Measurements from ENCODE around the gene TNFAIP8L3. TPM values are rescaled to one million over a fixed set of nuclear protein-coding genes. Genes with fewer than 3 reads are reported as not detected.

Gene TNFAIP8L3
- total and polyA plus RNA-seq, 2 of the 4 experiments (the other 2 are of a cell fraction) = 0.29 to 0.90 TPM

DNA sequence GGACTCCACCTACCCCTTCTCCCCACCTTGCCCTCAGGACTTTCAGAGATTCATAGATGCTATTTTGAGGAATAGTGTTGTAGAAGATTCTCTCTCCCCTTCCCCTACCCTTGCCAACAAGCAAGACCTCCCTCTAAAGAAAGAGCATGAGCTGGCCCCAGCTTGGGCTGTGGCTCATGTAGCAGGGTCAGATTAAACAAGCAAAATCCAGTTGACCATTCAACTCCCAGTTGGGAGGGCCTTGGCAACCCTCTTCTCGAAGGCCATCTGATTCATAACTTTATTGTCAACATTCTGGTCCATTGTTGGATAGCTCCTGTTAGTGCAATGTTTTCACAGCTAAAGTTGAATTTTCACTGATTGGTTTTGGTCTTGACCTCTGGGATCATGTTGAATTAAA, 41.1 kb downstream of the TNFAIP8L3 start:
- no peak for DNase-seq
- H3K36me3 ChIP-seq (ENCODE audit: control insufficient read depth, insufficient read depth, low read length) = no peaks in the 10 kb centered on the region
- no peaks in the 10 kb centered on the region for H3K79me1 ChIP-seq (ENCODE audit: low read depth in 1 of 2, low read length in 2 of 2)
- no peaks in the 10 kb centered on the region; the same call in 1 of the 2 replicates for H3K9me1 ChIP-seq (ENCODE audit: insufficient read depth, low read length)
- no peak overlapping the region for H3K9ac ChIP-seq (ENCODE audit: low read depth, low read length)
- no peak overlapping the region for H2AK9ac ChIP-seq (replicated peaks; ENCODE audit: low read depth, low read length, poor library complexity)
- H3K18ac ChIP-seq (ENCODE audit: low read depth, low read length) = no peak overlapping the region
- H3K4ac ChIP-seq (ENCODE audit: low read depth, low read length) = no peak overlapping the region
- intact Hi-C loops (cut with micrococcal nuclease) = no loop called here
- H4K91ac ChIP-seq (ENCODE audit: insufficient read depth, low read depth, low read length) = no peak overlapping the region
- no peak overlapping the region for H2BK120ac ChIP-seq (ENCODE audit: low read depth, low read length)
- WGBS, 2 experiments (ENCODE audit: extremely low coverage in 2 of 2, insufficient read length in 1 of 2) = no CpG with 5 or more reads among the region's 1 CpG
- H4K8ac ChIP-seq (ENCODE audit: low read depth in 2 of 2, low read length in 2 of 2) = no peak overlapping the region
- H3K9me3 ChIP-seq (ENCODE audit: control insufficient read depth, insufficient read depth, low read length) = no peaks in the 10 kb centered on the region
- H2AK5ac ChIP-seq (ENCODE audit: low read depth, low read length) = no peak overlapping the region
- no peak overlapping the region for H3K23ac ChIP-seq (ENCODE audit: low read depth, low read length)
- CTCF ChIA-PET = interaction anchor here (1.0 kb wide), 1 partner anchor 9 kb away, joined by 3 read pairs; no protein-coding TSS in a partner anchor
- H2BK5ac ChIP-seq (ENCODE audit: low read depth, low read length, poor library complexity, severe bottlenecking) = no peak overlapping the region
- no peaks in the 10 kb centered on the region for H4K20me1 ChIP-seq (ENCODE audit: insufficient read depth, low read length)
- no peak overlapping the region for H3K27ac ChIP-seq (ENCODE audit: insufficient read depth, low read length)
- H3K4me1 ChIP-seq (ENCODE audit: control insufficient read depth, insufficient read depth, low read length) = no peaks in the 10 kb centered on the region
- no peak overlapping the region for H3K4me3 ChIP-seq (ENCODE audit: insufficient read depth, low read depth, low read length)
- no peak overlapping the region for H3K4me2 ChIP-seq (ENCODE audit: low read depth, low read length)
- no peak overlapping the region for H3K56ac ChIP-seq (ENCODE audit: extremely low read depth, insufficient read depth, low read length)
- dilution Hi-C loops (cut with HindIII; ENCODE audit: low sequenced_read_pairs, unreplicated experiment) = no loop called here
- BruUV-seq (replicated peaks) = no TSS peak
- no peak for ATAC-seq (ENCODE audit: low read depth)
- no peak overlapping the region for H2AFZ ChIP-seq (replicated peaks; ENCODE audit: low read length, poor library complexity)
- in situ Hi-C loops (cut with MboI; ENCODE audit: low sequenced_read_pairs) = no loop called here
- no peak overlapping the region for H2BK15ac ChIP-seq (ENCODE audit: low read depth, low read length)
- H4K5ac ChIP-seq (ENCODE audit: low read depth, low read length) = no peak overlapping the region
- H2BK20ac ChIP-seq (ENCODE audit: low read depth, low read length) = no peak overlapping the region
- no peak overlapping the region for H3K14ac ChIP-seq (replicated peaks; ENCODE audit: low read depth, low read length)
- no peak for TF ChIP-seq NFE2L2 (IDR thresholded peaks at IDR 0.05; ENCODE audit: low read depth, low read length)
- TF ChIP-seq POLR2A (IDR thresholded peaks at IDR 0.05; ENCODE audit: low read depth, low read length) = no peak
- TF ChIP-seq FOS (IDR thresholded peaks at IDR 0.05; ENCODE audit: low read depth, low read length) = no peak
- TF ChIP-seq, protein P1, sequence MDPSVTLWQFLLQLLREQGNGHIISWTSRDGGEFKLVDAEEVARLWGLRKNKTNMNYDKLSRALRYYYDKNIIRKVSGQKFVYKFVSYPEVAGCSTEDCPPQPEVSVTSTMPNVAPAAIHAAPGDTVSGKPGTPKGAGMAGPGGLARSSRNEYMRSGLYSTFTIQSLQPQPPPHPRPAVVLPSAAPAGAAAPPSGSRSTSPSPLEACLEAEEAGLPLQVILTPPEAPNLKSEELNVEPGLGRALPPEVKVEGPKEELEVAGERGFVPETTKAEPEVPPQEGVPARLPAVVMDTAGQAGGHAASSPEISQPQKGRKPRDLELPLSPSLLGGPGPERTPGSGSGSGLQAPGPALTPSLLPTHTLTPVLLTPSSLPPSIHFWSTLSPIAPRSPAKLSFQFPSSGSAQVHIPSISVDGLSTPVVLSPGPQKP (IDR thresholded peaks at IDR 0.05; ENCODE audit: borderline replicate concordance, low read depth, low read length) = no peak
- no peak for TF ChIP-seq MAZ (IDR thresholded peaks at IDR 0.05; ENCODE audit: borderline replicate concordance, low read depth, low read length)
- no peak for TF ChIP-seq RAD21 (IDR thresholded peaks at IDR 0.05; ENCODE audit: low read length)
- no peak for TF ChIP-seq CHD1 (IDR thresholded peaks at IDR 0.05; ENCODE audit: low read depth, low read length)
- TF ChIP-seq MAFK (IDR thresholded peaks at IDR 0.05; ENCODE audit: low read depth, low read length) = no peak
- TF ChIP-seq, protein P2, sequence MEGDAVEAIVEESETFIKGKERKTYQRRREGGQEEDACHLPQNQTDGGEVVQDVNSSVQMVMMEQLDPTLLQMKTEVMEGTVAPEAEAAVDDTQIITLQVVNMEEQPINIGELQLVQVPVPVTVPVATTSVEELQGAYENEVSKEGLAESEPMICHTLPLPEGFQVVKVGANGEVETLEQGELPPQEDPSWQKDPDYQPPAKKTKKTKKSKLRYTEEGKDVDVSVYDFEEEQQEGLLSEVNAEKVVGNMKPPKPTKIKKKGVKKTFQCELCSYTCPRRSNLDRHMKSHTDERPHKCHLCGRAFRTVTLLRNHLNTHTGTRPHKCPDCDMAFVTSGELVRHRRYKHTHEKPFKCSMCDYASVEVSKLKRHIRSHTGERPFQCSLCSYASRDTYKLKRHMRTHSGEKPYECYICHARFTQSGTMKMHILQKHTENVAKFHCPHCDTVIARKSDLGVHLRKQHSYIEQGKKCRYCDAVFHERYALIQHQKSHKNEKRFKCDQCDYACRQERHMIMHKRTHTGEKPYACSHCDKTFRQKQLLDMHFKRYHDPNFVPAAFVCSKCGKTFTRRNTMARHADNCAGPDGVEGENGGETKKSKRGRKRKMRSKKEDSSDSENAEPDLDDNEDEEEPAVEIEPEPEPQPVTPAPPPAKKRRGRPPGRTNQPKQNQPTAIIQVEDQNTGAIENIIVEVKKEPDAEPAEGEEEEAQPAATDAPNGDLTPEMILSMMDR (conservative IDR thresholded peaks at IDR 0.05; ENCODE audit: low read depth, low read length) = no peak
- TF ChIP-seq RFX5 (IDR thresholded peaks at IDR 0.05; ENCODE audit: low read depth, low read length) = no peak
- no peak for TF ChIP-seq SMC3 (IDR thresholded peaks at IDR 0.05; ENCODE audit: low read depth, low read length)
- TF ChIP-seq BHLHE40 (IDR thresholded peaks at IDR 0.05; ENCODE audit: low read depth, low read length) = no peak
- TF ChIP-seq, protein P3, sequence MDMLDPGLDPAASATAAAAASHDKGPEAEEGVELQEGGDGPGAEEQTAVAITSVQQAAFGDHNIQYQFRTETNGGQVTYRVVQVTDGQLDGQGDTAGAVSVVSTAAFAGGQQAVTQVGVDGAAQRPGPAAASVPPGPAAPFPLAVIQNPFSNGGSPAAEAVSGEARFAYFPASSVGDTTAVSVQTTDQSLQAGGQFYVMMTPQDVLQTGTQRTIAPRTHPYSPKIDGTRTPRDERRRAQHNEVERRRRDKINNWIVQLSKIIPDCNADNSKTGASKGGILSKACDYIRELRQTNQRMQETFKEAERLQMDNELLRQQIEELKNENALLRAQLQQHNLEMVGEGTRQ (IDR thresholded peaks at IDR 0.05; ENCODE audit: low read depth, low read length) = no peak
- TF ChIP-seq MXI1 (IDR thresholded peaks at IDR 0.05; ENCODE audit: borderline replicate concordance, low read depth, low read length) = no peak
- TF ChIP-seq CEBPB (IDR thresholded peaks at IDR 0.05; ENCODE audit: low read depth, low read length) = no peak
- POLR2A ChIA-PET (ENCODE audit: unreplicated experiment) = no interaction called here
- H3K27me3 ChIP-seq (ENCODE audit: control insufficient read depth, insufficient read depth, low read length) = peaks cover 5% of the 10 kb centered on the region; the same call in 1 of the 2 replicates
